Stimulated activated CD8-positive, alpha-beta memory T cell treated with anti-CD3 and anti-CD28 coated beads, Interleukin-7, amount 100 ng/mL, for 48 hours (primary cell): ENCODE results near the gene MX1.

Experiments
- DNase-seq, 2 donors: peaks; one replicate each; pipeline ENCODE4 v3.0.0-alpha.2; 2020; ENCODE audit warnings: low read depth in 1 of 2; ENCODE audit errors: extremely low read depth in 1 of 2

MX1 gene

GRCh38 chr21:41429925-41430491, 4.0 kb downstream of the MX1 start:
- no peak for DNase-seq

- DNase-seq: no peak
Measured at GRCh38 chr21:41431788-41432548, 5.9 kb downstream of the MX1 start.

- DNase-seq: no peak
Measured at GRCh38 chr21:41432562-41433460, 6.8 kb downstream of the MX1 start.

DNA sequence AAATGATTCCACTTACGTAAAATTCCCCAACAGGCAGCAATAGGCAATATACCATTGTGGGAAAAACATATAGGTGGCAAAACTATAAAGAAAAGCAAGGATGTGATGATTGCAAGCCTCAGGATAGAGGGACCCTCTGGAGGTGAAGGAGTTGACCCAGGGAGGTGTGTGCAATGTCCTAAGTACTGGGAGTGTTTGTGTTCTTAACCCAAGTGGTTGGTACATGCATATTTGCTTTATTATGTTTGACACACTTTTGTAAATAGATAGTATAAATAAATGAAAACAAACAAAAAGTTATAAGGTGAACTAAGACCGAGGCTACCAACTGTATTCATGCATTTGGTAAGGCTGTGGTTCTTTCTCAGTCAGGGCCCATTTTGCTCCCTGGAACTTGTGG, 7.5 kb downstream of the MX1 start:
- no peak for DNase-seq

DNA sequence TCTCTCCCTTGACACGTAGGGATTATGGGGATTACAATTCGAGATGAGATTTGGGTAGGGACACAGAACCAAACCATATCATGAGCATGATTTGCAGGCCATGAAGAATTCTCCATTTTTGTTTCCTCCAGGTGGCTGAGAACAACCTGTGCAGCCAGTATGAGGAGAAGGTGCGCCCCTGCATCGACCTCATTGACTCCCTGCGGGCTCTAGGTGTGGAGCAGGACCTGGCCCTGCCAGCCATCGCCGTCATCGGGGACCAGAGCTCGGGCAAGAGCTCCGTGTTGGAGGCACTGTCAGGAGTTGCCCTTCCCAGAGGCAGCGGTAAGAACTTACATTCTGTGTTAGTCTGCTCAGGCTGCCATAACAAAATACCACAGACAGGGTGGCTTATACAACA, 9.7 kb downstream of the MX1 start:
- DNase-seq: no peak

DNA sequence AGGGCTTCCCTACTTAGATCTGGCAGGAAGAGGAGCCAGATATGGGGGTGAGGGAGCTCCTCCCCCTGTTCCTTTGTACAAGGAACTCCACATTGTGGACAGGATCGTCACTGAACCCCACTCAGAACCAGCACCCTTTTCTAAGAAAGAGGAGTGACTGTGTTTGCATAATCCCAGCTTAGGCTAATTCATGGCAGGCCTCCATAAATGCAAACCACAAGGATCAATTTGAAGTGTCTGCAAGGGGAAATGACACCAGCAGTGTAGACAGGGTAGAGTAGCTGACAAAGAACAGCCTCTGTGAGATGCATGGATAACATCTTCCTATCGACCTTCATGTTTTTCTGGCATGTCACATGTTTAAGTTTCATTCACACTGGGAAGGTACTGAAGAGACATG, 11.7 kb downstream of the MX1 start:
- DNase-seq: no peak

DNA sequence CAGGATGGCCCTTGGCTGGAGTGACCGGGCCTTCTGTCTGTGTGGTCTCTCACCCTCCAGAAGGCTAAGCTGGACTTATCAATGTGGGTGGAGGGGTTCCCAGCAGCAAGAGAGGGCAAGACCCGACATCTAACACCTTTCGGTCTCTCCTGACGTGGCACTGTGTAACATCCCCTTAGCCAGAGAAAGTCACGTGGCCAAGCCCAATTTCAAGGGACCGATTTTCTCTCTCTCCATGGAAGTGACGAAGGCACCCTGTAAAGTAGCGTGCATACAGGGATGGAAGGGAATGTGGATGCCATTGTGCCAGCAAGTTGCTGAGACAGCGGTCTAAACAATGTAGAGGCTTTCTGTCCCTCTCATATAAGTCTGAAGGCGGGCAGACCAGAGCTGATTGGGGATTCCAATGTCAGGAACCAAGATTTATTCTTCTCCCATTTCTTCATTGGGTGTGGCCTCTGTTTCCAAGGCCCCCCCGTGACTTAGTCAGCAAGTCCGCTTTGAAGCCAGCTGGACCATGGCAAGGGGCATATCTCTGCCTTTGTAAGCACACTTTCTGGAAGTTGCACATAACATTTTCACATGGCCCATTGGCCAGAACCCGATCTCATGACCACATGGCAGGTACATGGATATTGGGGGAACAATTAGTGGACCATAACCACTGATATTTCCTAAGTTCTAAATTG, 12.5 kb downstream of the MX1 start:
- no peak for DNase-seq

GRCh38 chr21:41439248-41439647, 13.2 kb downstream of the MX1 start:
- no peak for DNase-seq

GRCh38 chr21:41441546-41441945, 15.5 kb downstream of the MX1 start:
- no peak for DNase-seq

DNA sequence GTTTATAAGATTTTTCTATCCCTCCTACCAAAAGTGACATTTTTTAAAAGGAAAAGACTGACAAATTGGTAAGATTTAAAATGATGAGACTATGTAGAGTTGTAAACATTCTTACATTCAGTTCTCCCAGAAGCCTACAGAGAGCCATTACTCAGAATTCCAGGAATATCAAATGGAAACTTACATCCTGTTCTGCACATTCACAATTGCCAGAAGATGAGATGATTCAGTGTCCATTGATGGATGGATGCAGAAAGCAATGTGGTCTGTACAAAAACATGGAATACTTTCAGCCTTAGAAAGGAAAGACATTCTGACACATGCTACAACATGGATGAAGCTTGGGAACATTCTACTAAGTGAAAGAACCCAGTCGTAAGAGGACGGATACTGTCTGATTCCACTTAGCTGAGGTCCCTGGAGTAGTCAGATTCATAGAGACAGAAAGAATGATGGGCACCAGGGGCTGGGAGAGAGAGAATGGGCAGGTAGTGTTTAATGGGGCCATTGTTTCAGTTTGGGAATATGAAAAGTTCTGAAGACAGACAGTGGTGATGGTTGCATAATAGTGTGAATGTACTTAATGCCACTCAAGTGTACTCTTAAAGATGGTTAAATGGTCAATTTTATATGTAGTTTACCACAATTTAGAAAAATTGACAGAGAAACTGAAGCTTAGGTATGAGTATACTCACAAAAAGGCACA, 16.6 kb downstream of the MX1 start:
- no peak for DNase-seq

- DNase-seq: no peak
Measured at GRCh38 chr21:41443562-41443961, 17.5 kb downstream of the MX1 start.

DNA sequence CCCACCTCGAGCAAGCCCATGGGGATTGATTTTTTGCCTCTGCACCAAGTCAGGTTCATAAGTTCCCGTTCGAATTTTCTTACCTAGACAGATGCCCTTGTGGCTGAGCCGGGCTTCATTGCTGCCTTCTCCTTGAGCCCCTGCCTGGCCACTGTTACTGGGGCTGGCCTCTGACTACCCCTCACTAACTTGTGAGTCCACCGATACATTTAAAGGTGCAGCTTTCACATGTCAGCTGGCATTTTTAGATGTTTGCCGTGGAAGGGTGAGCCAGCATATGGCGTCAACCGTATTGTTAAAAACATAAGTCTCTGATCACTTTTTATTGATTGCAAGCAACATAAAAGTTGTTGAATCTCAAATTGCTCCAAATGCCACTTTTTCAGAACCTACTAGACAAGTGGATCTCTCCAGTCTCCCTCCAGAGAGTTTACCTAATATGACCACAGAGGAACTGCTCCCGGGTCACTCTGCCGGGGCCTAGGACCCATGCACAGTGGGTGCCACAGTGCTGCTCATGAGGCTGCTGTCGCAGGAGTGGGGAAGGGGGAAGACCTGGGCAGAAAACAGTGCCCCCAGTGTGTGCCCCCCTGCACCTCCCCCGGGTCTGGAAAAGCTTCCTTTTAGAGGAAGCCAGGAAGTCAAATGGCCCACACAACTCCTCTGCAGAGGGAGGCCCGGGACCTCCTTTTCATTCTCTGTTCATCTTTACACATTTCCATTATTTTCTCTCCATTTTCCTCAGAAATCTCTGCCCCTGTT, 18.8 kb downstream of the MX1 start:
- no peak for DNase-seq

- no peak for DNase-seq
Measured at GRCh38 chr21:41445465-41445862, 19.4 kb downstream of the MX1 start.

DNA sequence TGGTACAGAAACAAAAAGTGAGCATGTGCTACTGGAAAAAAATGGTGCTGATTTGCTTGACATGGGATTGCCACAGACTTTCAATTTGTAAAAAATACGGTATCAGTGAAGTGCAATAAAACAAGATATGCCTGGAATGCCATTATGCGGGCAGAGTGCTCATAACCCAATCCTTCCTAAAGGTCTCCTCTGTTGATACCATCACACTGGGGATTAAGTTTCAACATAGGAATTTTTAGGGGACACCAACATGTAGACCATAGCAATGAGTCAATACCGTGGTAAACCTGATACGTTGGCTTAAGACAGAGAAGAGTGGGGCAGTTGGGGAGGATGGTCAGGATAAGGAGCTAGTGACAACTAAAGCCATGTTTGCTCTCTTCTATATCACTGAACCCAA, 20.5 kb downstream of the MX1 start:
- DNase-seq: no peak

- DNase-seq: no peak
Measured at GRCh38 chr21:41447356-41447755, 21.3 kb downstream of the MX1 start.

DNA sequence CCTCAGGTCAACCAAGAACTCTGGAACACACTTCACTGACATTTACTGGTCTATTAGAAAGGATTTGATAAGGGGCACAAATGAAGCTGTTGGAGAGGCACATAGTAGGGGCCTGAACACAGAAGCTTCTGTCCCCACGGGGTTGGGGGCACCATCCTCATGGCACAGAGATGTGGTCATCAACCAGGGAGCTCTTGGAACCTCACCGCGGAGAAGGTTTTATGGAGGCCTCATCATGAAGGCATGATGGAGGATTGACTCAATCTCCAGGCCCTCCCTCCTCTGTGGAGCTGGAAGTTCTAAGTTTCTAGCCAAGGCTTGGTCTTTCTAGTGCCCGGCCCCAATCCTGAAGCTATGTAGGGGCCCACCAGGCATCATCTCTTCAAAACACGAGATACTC, 23.6 kb downstream of the MX1 start:
- no peak for DNase-seq

- no peak for DNase-seq
Measured at GRCh38 chr21:41451753-41452676, 26.0 kb downstream of the MX1 start.

GRCh38 chr21:41453198-41453597, 27.2 kb downstream of the MX1 start:
- DNase-seq: no peak

GRCh38 chr21:41453761-41454160, 27.7 kb downstream of the MX1 start:
- DNase-seq: no peak
